Measurements from ENCODE around the gene ATOH1.
A peak's percentile ranks its signal among the peaks of the same experiment; 100 is the strongest.

The ATOH1 gene

GRCh38 chr4:93828332-93828994 lies at the start of gene ATOH1:
TSS of gene ATOH1 (plus strand) at chr4:93828753. CDS start at chr4:93828927, 174 bp downstream.
- DNase-seq, result peak; percentile 23

DNA sequence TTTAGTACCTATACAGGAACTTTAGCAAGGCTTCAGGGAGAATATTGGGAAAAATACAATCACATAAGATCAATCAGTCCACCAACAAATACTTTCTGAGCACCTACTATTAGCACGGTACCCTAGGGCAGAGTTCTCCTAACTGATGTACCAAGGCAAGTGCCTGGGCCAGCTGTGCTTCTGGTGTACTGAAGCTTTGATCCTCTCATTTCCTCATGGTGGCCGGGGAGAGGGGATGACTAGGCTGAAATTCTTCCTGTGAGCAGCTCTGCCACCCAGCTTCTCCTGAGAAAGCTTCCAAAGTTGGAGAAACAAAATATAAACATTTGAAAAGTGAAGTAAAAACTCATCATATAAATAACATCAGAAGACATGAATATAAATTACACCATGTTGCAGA lies 49.3 kb upstream of the ATOH1 start:
- DNase-seq, result no peak

- no peak for DNase-seq
Observed at GRCh38 chr4:93780080-93780479, 48.5 kb upstream of the ATOH1 start.

GRCh38 chr4:93781198-93781597 lies 47.4 kb upstream of the ATOH1 start:
- no peak for DNase-seq

- no peak for DNase-seq
Observed at GRCh38 chr4:93786149-93786548, 42.4 kb upstream of the ATOH1 start.

DNA sequence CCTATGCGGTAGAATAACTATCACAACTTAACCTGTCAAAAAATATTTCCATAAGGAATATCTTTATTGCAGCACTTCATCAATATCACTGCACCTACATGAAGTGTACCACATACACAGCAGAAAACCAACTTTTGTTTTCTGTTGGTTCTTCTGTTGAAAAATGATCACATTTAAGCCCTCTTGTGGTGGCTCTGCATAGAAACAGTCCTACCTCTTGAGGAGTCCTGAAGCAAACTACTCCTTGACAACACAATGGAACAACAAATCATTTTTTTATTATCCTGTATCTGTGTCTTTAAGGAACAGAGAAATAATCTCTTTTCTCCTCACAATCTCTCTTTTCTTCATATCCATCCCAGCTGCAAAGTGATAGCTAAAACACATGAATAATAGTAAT lies 39.8 kb upstream of the ATOH1 start:
- DNase-seq, result no peak

DNA sequence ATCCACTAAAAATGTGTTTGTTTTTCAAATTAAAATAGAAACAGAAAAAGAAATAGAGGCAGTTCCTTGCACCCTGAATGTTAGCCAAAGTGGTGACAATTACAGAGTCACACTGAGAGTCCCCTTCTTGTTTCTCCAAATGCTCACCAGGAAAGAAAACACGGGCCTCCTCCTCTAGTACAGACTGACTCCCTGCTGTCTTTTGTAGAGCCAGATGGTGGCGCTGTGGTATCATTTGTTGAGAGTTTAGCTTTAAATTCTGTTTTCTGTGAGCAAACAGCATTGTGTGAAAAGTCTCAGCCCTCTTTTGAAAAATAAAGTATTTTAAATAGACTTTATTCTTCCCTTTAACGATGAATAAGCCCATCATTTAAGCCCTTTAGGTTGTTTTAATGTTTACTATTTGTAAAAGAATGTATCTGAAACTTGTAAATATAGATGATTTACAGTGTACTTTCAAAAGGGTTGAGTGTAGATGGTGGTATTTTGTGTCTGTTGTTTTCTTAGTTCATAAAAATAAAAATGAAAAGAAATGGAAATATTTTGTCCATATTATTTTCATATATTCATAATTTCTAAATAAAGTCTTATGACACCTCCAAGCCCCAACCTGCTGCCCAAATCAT lies 36.9 kb upstream of the ATOH1 start:
- peak; percentile 51 for DNase-seq

GRCh38 chr4:93802045-93802444 lies 26.5 kb upstream of the ATOH1 start:
- DNase-seq, result no peak

DNA sequence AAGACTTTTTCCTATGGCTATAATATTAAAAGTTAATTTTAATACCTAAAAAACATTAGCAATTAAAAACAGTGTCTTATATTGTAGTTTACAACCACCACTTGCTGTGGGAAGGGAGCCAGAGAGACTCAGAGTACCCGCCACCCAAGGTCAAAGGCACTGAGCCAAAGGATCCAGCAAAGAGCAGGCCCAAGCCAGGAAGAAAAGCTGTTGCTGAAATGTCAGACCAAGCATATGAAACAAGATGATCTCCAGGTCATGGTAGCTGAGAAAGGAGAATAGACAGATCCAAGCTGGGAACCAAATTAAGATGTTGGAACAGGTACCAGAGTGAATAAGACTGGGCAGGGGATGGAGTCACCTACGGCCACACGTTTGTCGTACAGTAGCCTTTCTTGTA lies 18.8 kb upstream of the ATOH1 start:
- DNase-seq, result no peak

DNA sequence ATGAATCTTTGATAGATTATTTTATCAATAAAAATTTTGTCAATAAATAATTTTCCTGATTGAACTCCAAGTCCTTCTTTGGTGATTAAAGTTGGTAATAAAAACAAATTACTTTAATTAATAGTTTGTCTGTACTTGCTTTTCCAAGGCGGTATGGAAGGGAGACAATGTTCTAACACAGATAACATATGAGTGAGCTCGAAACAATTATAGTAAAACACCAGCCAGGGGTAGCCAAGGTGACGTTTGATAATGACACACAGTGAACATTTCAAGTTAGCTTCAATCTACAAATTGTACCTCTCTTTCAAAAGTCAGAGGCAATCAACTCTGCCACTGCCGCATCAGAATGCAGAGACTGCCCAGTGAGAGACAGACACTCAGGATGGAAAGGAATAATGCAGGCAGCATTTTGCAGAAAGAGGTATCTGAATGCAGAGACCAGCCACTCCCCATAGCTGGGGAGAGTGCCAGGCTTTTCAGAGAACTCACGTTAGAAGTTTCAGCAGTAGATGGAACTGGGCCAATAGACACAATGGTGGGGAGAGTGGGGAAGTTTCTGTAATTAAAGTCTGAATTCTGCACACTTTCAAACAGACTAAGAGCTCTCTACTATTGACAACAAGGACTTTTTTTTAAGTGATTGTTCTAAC lies 18.1 kb upstream of the ATOH1 start:
- peak; percentile 63 for DNase-seq

DNA sequence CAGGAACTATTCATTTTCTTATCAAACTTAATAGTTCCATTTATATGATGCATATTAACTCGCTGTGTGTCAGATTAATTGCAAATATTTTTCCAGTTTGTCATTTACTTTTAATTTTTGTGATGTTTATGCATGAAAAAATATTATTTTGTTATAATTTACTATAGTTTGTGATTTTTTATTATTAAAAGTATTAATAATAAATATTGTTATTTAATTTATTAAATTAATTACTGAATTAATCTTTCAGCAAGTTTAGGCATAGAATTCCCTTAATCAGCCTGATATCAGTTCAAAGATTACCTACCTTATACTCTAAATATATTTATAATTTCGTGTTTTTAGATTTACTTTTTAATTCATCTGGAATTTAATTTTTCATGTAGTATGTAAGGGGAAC lies 15.5 kb upstream of the ATOH1 start:
- DNase-seq, result no peak

- no peak for DNase-seq
Observed at GRCh38 chr4:93814141-93814540, 14.4 kb upstream of the ATOH1 start.

DNA sequence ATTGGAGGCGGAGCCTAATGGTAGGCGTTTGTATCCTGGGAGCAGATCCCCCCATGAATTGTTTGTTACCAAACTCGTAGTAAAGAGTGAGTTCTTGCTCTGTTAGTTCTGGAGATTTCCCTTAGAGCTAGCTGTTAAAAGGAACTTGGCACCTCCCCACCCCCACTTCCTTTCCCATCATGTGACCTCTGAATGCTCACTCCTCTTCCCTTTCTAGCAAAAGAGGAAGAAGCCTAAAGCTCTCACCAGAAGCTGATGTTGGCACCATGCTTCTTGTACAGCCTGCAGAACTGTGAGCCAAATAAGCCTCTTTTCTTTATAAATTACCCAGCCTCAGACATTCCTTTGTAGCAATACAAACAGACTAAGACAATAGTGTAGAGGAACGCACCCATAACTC lies 13.8 kb upstream of the ATOH1 start:
- no peak for DNase-seq

- DNase-seq, result no peak
Observed at GRCh38 chr4:93825551-93826216, 2.9 kb upstream of the ATOH1 start.

DNA sequence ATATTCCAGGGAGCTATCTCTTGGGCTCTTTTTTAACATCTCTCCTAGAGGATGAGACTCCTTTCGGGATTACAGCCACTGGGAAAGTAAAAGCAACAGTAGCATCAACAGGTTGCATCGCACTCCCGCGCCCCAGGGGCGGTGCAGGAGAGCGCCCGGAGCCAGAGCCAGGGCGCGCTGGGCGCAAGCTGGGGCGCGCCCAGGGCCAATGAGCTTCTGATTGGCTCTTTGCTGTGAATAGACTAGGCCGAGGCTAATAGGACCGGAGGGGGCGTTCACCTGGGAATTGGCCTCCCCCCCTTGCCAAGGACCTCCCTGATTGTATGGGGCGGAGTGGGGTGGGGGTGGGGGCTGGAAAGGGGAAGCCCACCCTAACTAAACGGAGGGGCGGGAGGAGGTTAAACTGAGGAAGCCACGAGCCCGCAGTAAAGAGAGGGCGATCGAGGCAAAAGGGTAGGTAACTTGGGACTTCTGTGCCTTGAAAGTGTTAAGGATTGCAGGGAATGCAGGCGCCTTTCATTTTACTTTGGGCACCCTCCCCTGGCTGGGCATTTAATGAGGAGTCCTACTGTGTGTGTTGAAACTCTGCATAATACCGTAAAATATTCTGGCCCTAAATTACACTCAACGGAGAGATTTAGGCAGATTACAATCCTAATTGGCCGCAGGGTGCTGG lies 1.1 kb upstream of the ATOH1 start:
- DNase-seq, result no peak

- no peak for DNase-seq
Observed at GRCh38 chr4:93828995-93829819, 654 bp downstream of the ATOH1 start.

GRCh38 chr4:93829820-93830687 lies 1.5 kb downstream of the ATOH1 start:
- DNase-seq, result no peak

DNA sequence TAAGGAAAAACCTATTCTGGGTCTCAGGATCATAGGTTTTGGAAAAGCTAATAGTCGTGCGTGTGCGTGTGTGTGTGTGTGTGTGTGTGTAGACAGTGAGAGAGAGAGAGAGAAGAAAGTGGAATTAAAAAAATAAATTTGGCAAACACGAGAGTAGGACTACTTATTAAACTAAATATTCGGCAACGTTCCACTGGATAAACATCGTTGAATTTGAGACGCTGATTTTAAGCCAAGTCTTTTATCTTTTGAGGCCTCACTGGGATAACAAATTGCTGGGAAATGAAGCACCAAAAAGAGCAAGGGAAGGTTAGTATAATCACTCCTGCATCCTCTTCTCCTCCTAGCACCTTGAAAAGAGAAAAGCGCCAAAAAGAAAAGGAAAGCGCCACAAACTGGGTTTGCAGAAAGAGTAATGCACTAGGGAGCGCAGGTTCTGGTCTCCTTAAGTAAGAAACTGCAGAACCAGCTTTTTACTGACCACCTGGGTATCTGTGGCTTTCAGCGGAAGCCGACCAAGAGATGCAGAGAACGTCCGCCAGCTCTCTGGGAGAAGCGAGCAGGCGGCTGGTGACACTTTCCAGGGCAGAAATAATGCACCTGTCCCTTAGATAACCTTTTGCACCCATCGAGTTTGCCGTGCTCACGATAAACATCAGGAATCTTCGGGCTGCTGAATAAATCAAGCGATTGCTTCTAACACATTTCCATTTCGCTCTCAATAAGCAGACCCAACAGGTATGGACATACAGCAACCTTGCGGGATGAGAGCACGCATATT lies 3.4 kb downstream of the ATOH1 start:
- no peak for DNase-seq

DNA sequence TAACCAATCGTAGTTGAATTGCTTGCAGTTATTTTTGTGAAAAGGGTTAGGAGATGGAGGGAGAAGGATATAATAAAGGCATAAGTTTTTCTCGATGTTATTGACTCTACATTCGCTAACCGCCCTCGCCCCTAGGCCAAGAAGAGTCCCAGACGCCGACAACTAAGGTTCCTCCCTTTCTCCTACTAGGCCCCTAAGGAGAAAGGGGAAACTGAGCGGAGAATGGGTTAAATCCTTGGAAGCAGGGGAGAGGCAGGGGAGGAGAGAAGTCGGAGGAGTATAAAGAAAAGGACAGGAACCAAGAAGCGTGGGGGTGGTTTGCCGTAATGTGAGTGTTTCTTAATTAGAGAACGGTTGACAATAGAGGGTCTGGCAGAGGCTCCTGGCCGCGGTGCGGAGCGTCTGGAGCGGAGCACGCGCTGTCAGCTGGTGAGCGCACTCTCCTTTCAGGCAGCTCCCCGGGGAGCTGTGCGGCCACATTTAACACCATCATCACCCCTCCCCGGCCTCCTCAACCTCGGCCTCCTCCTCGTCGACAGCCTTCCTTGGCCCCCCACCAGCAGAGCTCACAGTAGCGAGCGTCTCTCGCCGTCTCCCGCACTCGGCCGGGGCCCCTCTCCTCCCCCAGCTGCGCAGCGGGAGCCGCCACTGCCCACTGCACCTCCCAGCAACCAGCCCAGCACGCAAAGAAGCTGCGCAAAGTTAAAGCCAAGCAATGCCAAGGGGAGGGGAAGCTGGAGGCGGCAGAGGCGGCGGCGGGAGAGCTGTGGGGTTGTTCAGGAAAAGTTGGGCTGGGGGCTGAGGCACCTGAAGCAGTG lies 5.9 kb downstream of the ATOH1 start:
- no peak for DNase-seq

DNA sequence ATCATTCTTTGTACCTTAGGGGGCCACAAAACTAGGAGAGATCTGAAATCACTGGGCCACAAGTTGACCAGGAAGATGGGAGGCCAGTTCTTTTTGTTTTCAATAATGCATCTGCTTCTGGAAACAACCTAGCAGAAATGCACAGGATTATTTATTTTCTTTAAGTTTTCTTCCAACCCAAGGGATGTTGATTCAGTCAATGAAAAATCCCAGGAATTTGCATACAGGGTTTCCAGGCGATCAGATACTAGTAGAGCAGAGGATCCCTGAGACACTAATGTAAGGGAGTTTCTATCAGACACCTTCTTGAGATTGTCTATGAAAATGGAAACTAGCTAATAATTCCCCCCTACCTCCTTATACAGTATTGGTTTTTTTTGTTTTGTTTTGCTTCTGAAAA lies 7.4 kb downstream of the ATOH1 start:
- DNase-seq, result no peak

Measured in NCI-H1105 treated with DMSO at 0.1 percent for 48 hours (cell line).